T-helper 9 cell (primary cell): ENCODE results near the gene NUAK1.
"Not testable (repeated sequence)": the region's sequence is repeated elsewhere in the genome, so short reads cannot be mapped to it uniquely, and the experiment has no call there.

Experiments used
- DNase-seq: peaks from one replicate; pipeline ENCODE4 v3.0.0-alpha.2; 2020

NUAK1 gene

GRCh38 chr12:106029532-106029931 is 109.2 kb downstream of the NUAK1 start:
- DNase-seq = no peak

GRCh38 chr12:106027911-106028310 is 110.8 kb downstream of the NUAK1 start:
- no peak for DNase-seq

GRCh38 chr12:106027286-106027685 is 111.5 kb downstream of the NUAK1 start:
- DNase-seq = no peak

GRCh38 chr12:106025129-106025528 is 113.6 kb downstream of the NUAK1 start:
- no peak for DNase-seq

GRCh38 chr12:106023039-106023438 is 115.7 kb downstream of the NUAK1 start:
- no peak for DNase-seq

- no peak for DNase-seq
These were observed 116.2 kb downstream of the NUAK1 start for GRCh38 chr12:106022568-106023012.

- DNase-seq = no peak
These were observed 117.2 kb downstream of the NUAK1 start for GRCh38 chr12:106021516-106021915.

- DNase-seq = no peak
These were observed 118.0 kb downstream of the NUAK1 start for GRCh38 chr12:106020736-106021135.

- DNase-seq = no peak
These were observed 119.6 kb downstream of the NUAK1 start for GRCh38 chr12:106019144-106019543.

- no peak for DNase-seq
These were observed 120.5 kb downstream of the NUAK1 start for GRCh38 chr12:106018286-106018685.

- not testable (repeated sequence) for DNase-seq
These were observed 122.0 kb downstream of the NUAK1 start for GRCh38 chr12:106016601-106017278.

GRCh38 chr12:106015646-106016045 is 123.1 kb downstream of the NUAK1 start:
- DNase-seq = no peak

- DNase-seq = no peak
These were observed 124.8 kb downstream of the NUAK1 start for GRCh38 chr12:106013941-106014340.
